ENCODE data around the gene MUC21. TPM values are rescaled to one million over a fixed set of nuclear protein-coding genes. Genes with fewer than 3 reads are reported as not detected.
"Not testable (repeated sequence)": the region's sequence is repeated elsewhere in the genome, so short reads cannot be mapped to it uniquely, and the experiment has no call there.

MUC21 gene
- total RNA-seq, 3 donors from 2014 or later (not counting 1 experiment from before 2014, with no cell fraction given), result not detected

GRCh38 chr6:30964075-30964474 is 19.4 kb upstream of the MUC21 start:
- DNase-seq (peak in 1 of 2 donors; percentile 36), ATAC-seq (peak; percentile 59 to 78 (median 70))
- 29% methylated on average over 4 of the region's 4 CpGs for WGBS (ENCODE audit: insufficient coverage)
- H3K9me3 ChIP-seq (ENCODE audit: control insufficient read depth, insufficient read depth, low read length), result no peaks in the 10 kb centered on the region
- intact Hi-C loops (cut with micrococcal nuclease), result no loop called here
- TF ChIP-seq CTCF (IDR thresholded peaks at IDR 0.05), result no peak
- no peaks in the 10 kb centered on the region for H3K9me3 Mint-ChIP-seq
- H3K27ac Mint-ChIP-seq, result peak overlapping the region; percentile 5 to 27
- H3K4me1 Mint-ChIP-seq, result peaks cover 29 to 31% of the 10 kb centered on the region in 2 donors
- H3K36me3 ChIP-seq (ENCODE audit: control insufficient read depth, insufficient read depth, low read length), result no peaks in the 10 kb centered on the region
- H3K4me3 ChIP-seq (ENCODE audit: low read length), result no peak overlapping the region
- no peak overlapping the region for H3K27ac ChIP-seq (ENCODE audit: low read length)
- peaks cover 4% of the 10 kb centered on the region for H3K27me3 ChIP-seq (ENCODE audit: control insufficient read depth, insufficient read depth, low read length)
- peaks cover 29 to 46% of the 10 kb centered on the region in 2 donors for H3K27me3 Mint-ChIP-seq (ENCODE audit: low read depth in 2 of 2)
- no peaks in the 10 kb centered on the region for H3K36me3 Mint-ChIP-seq
- no peak overlapping the region for H3K4me3 Mint-ChIP-seq
- peaks cover 26% of the 10 kb centered on the region for H3K4me1 ChIP-seq (ENCODE audit: control insufficient read depth, insufficient read depth, low read length)

GRCh38 chr6:30965140-30965601 is 18.3 kb upstream of the MUC21 start:
- H3K36me3 Mint-ChIP-seq, result no peaks in the 10 kb centered on the region
- Histone ChIP-seq H3K36me3 (ENCODE audit: control insufficient read depth, insufficient read depth, low read length) (no peaks in the 10 kb centered on the region), H3K9me3 (ENCODE audit: control insufficient read depth, insufficient read depth, low read length) (no peaks in the 10 kb centered on the region), H3K4me1 (ENCODE audit: control insufficient read depth, insufficient read depth, low read length) (peaks cover 26% of the 10 kb centered on the region), H3K4me3 (ENCODE audit: low read length) (no peak overlapping the region), H3K27me3 (ENCODE audit: control insufficient read depth, insufficient read depth, low read length) (peaks cover 4% of the 10 kb centered on the region), H3K27ac (ENCODE audit: low read length) (no peak overlapping the region)
- H3K4me1 Mint-ChIP-seq, result peaks cover 29 to 31% of the 10 kb centered on the region in 2 donors
- no peaks in the 10 kb centered on the region for H3K9me3 Mint-ChIP-seq
- no peak for TF ChIP-seq CTCF (IDR thresholded peaks at IDR 0.05)
- DNase-seq (no peak), ATAC-seq (peak; percentile 17 to 65 (median 47))
- peaks cover 25 to 36% of the 10 kb centered on the region in 2 donors for H3K27me3 Mint-ChIP-seq (ENCODE audit: low read depth in 2 of 2)
- H3K4me3 Mint-ChIP-seq, result peak overlapping the region; percentile 32
- intact Hi-C loops (cut with micrococcal nuclease), result no loop called here
- H3K27ac Mint-ChIP-seq, result peak overlapping the region; percentile 5 to 27
- 40% methylated on average over 5 of the region's 5 CpGs for WGBS (ENCODE audit: insufficient coverage)

DNA sequence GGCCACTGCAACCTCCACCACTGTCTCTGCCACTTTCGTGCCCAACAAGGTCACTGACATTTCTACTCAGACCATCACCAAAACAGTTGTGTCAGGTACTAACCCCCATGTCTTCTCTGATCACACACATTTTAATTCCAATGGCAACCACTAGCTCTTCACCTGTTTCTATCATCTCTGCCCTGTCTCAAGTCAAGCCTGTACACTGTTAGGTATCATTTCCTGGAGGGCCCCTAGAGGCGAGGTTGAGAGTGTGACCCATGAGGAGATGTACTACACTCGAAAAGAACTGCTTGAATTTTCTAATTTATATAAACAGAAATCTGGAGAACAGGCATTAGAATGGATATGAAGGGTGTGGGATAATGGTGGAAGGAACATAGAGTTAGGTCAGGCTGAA is 17.4 kb upstream of the MUC21 start:
- H3K36me3 ChIP-seq (ENCODE audit: control insufficient read depth, insufficient read depth, low read length), result no peaks in the 10 kb centered on the region
- no peak for TF ChIP-seq CTCF (IDR thresholded peaks at IDR 0.05)
- peaks cover 22 to 35% of the 10 kb centered on the region in 2 donors for H3K27me3 Mint-ChIP-seq (ENCODE audit: low read depth in 2 of 2)
- ATAC-seq (no peak), DNase-seq (no peak)
- no peaks in the 10 kb centered on the region for H3K9me3 ChIP-seq (ENCODE audit: control insufficient read depth, insufficient read depth, low read length)
- H3K36me3 Mint-ChIP-seq, result no peaks in the 10 kb centered on the region
- H3K27ac Mint-ChIP-seq, result no peak overlapping the region
- H3K4me1 Mint-ChIP-seq, result peaks cover 29 to 31% of the 10 kb centered on the region in 2 donors
- peaks cover 26% of the 10 kb centered on the region for H3K4me1 ChIP-seq (ENCODE audit: control insufficient read depth, insufficient read depth, low read length)
- no peak overlapping the region for H3K4me3 ChIP-seq (ENCODE audit: low read length)
- no peaks in the 10 kb centered on the region for H3K9me3 Mint-ChIP-seq
- no peak overlapping the region for H3K4me3 Mint-ChIP-seq
- no peak overlapping the region for H3K27ac ChIP-seq (ENCODE audit: low read length)
- WGBS (ENCODE audit: insufficient coverage), result 40% methylated on average over 3 of the region's 3 CpGs
- intact Hi-C loops (cut with micrococcal nuclease), result no loop called here
- H3K27me3 ChIP-seq (ENCODE audit: control insufficient read depth, insufficient read depth, low read length), result peaks cover 4% of the 10 kb centered on the region

- ATAC-seq; H3K27ac ChIP-seq (ENCODE audit: low read length); H3K27me3 ChIP-seq (ENCODE audit: control insufficient read depth, insufficient read depth, low read length); H3K9me3 ChIP-seq (ENCODE audit: control insufficient read depth, insufficient read depth, low read length); DNase-seq; H3K36me3 Mint-ChIP-seq; H3K36me3 ChIP-seq (ENCODE audit: control insufficient read depth, insufficient read depth, low read length); H3K27ac Mint-ChIP-seq; intact Hi-C loops (cut with micrococcal nuclease); H3K9me3 Mint-ChIP-seq; H3K4me3 Mint-ChIP-seq; H3K4me3 ChIP-seq (ENCODE audit: low read length): not testable (repeated sequence)
- H3K4me1 ChIP-seq (ENCODE audit: control insufficient read depth, insufficient read depth, low read length), result peaks cover 18% of the 10 kb centered on the region
- peaks cover 34 to 61% of the 10 kb centered on the region in 2 donors for H3K27me3 Mint-ChIP-seq (ENCODE audit: low read depth in 2 of 2)
- WGBS (ENCODE audit: insufficient coverage), result 95% methylated on average over 6 of the region's 6 CpGs
- H3K4me1 Mint-ChIP-seq, result peaks cover 21 to 22% of the 10 kb centered on the region in 2 donors
Measured at GRCh38 chr6:30969171-30969570, 14.3 kb upstream of the MUC21 start.
